NCI-H1436 (cell line): ENCODE data around the gene TNFRSF25.
A peak's percentile ranks its signal among the peaks of the same experiment; 100 is the strongest.
"Not testable (repeated sequence)": the region's sequence is repeated elsewhere in the genome, so short reads cannot be mapped to it uniquely, and the experiment has no call there.

Experiments
- DNase-seq: peaks from one replicate; lab custom pipeline; 2025; lab: John Stamatoyannopoulos, UW

Gene TNFRSF25

DNA sequence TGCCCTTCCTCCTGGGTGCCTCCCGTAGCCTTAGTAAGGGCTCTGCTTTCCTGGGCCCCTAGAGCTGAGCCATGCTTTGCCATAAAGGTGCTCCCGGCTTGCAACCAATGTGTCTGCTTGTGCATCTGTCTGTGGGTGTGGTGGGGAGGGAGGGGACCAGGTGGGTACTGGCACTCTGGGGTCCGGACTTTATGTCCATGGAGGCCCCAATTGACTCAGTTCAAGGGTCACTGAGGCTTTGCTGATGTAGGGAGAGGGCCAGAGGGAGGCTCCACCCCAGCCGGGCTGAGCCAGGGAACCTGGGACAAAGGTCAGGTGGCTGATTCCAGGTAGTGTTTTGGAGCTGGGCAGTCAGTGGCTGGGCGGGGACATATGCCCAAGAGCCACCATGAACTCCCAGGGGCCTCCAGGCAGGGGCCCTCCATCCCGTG, 15.0 kb downstream of the TNFRSF25 start:
- no peak for DNase-seq

DNA sequence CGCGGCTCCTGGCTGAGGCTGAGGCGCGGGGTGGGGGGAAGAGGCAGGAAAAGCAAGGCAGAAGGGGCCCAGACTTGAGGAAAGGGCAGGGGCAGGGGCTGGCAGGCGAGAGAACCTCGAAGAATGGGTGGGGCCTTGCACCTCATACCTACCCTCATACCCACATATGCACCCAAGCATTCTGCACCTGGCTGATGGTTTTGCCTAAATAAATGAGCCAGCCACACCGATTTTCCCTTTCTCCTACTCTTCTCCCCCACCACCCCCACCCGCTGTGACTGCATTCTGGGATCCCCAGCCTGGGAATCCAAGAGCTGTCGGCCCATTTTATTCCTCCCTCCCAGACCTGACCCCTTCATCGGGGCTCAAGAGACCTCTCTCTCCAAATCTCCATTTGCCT, 15.5 kb downstream of the TNFRSF25 start:
- DNase-seq: not testable (repeated sequence)

DNA sequence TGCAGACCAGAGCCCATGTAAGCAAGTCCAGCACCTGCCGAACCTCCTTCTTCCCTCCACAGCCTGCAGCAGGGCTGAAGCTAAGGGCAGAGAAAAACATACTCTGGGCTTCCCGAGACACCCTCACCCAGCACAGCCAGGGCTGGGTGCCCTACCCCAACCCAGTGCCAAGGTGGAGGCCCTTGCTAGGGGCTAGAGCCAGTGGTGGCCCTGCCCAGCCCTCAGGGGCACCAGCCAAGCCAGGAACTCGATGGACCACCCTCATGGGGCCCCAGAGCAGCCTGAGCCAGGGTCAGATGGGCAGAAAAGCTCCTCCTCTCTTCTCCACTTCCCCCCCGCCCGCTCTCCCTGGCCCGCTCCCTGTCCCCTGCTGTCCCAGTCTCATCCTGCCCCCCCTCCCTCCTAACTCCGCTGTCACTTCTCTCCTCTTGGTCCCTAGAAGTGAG, 15.9 kb downstream of the TNFRSF25 start:
- no peak for DNase-seq

DNA sequence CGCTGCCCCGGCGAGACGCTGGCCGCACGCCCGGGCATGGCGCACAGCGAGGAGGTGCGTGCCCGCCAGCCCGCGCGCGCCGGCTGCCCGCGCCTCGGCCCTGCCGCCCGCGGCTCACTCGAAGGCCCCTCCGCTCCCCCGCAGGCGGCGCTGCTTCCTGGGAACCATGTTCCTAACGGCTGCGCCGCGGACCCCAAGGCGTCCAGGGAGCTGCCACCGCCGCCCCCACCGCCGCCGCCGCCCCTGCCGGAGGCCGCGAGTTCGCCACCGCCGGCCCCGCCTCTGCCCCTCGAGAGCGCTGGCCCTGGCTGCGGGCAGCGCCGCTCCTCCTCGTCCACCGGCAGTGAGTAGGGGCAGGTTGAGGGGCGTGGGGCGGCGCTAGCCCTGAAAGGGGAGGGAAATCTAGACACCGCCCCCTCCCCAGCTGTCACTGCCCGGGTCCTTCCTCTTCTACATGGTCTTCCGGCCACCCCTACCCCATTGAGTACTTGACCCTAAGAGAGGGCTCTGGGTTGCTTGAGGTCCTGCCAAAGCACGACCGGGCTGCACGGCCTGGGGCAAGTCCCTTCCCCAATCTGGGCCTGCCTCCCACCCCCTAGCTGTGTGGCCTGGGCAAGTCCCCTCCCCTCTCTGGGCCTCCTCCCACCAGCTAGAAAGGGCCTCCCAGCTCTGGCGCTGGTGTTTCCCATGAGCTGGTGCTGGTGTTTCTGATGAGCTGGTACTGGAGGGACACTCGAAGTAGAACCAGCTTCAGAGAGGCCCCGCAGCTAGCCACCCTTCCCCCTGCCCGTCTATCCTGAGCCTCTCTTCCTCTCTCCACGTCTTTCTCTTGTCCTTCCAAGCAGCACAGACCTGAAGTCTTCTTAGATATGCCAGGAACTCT, 17.0 kb downstream of the TNFRSF25 start:
- DNase-seq: peak; percentile 15

DNA sequence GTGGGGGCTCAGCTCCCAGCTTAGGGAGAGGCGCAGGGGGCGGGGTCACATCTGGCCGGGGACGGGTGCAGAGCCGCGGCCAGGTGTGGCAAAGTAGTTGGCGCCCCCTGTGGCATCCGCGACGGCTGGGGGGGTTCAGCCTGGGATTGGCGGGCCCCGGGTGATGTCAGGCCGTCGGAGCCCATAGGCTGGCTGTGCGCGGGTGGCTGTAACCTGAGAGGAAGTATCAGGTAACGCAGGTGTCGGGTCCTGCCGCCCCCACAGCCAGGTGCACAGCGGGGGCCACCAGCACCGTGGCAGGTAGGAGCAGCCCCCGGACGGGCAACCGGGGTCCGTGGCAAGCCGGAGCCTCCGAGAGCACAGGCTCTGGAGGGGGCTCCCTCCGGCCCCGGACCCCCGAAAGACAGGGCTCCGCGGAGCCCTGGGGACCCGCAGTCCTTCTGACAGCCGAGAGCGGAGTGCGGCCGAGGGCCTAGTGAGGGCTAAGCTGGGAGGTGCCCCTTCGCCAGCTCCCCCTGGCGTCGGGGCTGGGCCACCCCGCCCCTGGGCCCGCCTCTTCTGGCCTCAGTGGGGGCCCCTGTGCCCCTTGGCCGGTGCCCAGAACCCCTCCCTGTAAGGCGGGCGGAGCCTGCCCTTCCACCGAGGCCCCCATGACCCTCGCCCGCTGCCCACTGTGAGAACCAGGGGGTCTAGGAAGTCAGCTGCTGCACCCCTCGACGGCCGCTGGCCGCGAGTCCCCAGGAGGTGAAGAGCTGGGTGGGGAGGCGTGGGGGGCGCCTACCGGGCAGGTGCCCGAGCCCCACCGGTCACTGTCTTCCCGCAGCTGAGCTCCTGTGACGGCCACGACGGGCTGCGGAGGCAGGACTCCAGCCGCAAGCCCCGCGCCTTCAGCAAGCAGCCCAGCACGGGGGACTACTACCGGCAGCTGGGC, 17.9 kb downstream of the TNFRSF25 start:
- peak; percentile 77 for DNase-seq

DNA sequence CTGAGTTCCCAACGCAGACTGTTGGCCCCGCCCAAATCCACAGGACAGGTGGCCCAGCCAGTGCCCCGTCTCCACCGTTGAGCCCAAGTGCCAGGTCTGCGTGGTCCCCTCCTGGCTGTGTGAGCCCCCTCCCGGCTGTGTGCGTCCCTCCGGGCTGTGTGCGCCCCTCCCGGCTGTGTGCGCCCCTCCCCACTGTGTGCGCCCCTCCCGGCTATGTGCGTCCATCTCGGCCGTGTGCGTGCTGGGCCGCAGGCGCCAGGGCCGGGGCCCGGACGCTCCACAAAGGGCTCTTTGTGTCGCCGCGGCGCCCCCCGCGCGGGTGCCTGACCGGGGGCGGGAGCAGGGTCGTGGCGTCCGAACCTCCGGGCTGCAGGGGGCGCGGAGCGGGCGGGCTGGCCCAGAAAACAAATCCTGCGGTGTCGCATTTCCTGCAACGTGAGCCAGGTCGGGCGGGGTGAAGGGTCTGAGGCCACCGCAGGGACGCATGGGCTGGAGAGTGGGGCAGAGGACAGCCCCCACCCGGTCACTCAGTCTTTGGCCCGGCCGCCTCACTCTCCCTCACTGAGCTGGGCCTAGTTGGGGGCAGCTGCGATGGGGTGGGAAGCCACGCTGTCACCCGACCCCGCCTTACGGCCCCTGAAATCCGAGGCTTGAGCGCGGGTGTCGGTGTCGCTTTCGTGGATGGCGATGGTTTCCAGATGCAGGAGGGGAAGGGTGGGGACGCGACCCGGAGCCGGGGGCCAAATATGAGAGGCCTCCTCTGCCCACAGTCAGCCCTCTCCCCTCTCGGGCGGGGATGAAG, 18.8 kb downstream of the TNFRSF25 start:
- DNase-seq: peak; percentile 17

DNA sequence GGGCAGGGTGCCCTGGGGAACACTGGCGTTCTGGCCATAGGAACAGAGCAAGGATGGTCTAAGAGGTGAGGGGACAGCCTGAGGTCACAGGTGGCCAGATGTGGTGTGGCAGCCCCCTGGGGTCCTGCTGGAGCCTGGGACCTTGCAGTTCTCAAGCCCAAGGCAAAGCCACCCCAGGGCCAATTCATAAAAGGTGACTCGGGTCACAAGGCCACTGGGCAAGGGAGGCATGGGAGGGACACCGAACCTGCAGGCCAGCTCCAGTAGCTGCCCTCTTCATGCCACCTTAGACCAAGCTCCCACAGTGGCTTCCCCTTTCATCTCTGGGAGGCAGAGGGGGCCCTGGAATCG, 19.3 kb downstream of the TNFRSF25 start:
- DNase-seq: no peak

DNA sequence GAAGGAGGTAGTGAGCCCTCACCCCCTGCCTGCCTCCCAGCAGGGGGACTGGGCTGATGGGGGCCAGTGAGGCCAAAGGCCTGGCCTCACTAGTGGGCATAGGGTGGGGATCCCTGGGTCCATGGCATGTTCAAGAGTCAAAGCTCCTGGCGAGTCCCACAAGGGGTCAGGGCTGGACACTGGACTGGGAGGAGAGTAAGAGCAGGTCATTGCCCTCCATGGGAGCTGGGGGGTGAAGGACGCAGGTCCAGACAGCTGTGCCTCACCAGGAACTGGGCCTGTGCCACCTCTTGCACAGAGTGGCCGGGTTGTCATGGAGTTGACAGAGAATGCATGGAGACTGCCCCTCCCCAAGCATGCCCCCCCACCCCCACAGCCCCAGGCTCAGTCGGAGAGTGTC, 20.0 kb downstream of the TNFRSF25 start:
- not testable (repeated sequence) for DNase-seq

DNA sequence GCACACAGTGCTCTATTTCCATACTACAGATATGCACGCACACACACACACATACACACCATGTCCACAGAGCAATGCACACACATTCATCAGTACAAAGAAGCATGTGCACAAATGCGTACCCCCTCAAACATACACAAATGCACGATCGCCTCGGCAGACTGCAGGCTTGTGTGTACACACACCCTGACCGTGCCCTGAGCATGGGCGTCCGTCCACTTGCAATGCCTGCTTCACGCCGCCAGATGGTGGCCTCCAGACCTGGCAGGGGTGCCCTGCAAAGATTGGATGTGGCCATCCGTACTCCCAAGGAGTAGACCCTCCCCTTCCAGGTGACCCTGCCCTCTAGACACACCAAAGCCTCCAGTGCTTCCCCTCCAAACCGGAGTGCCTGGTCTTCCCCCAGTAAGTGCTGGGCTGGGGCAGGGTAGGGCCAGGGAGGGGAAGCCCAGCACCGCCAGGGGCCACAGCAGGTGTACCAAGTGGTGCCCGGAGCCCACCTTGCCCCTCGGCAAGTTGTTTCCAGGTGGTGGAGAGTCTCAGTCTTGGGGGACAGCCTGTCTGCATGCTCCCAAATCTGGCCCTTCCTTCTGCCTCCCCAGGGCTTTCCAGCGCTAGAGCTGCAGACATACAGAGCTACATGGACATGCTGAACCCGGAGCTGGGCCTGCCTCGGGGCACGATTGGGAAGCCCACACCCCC, 20.8 kb downstream of the TNFRSF25 start:
- no peak for DNase-seq

DNA sequence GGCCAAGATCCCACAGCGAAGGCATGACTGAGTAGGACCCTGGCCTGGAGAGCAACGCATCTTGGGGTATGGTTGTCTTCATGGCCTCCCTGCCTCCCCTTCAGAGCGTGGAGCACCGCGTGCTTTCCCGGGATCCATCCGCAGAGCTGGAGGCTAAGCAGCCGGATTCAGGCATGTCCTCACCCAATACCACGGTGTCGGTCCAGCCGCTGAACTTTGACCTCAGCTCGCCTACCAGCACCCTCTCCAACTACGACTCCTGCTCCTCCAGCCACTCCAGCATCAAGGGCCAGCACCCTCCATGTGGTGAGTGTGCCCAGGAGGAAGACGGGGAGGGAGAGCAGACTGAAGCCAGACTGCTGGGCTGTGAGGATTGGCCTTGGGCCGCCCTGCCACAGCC, 21.6 kb downstream of the TNFRSF25 start:
- DNase-seq: no peak

DNA sequence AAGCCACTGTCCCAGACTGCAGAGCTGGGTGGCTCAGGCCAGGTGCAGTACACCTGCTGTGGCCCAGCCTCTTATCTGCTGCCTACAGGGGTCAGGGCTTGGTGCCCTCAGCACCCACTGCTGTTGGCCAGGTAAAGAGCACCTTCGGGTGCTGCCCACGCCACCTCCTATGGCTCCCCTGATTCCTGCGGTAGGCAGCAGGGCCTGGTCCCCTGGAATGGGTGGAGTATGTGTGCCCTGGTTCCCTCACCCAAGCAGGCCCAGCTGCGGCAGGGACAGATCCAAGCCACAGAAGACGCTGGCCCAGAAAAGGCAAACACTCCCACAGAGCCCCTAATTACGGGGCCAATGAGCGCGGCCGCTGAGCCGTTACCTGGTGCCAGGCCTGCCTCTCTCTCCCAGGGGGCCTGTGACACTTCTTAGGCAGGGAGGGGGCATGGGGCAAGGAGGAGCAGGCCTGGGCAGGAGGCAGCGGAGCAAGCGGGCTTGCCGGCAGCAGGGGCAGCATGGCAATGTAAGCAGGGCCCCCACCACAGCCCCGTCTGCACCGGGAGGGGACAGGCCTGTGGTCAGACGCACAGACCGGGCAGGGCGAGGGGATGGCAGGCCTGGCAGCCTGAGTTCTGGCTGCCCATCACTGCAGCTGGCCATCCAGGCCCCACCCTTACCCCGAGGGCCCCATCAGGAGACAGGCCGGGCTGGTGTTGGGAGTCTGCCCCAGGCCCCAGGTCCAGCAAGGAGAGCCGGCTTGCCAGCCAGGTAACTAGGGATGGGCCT, 22.4 kb downstream of the TNFRSF25 start:
- DNase-seq: no peak

DNA sequence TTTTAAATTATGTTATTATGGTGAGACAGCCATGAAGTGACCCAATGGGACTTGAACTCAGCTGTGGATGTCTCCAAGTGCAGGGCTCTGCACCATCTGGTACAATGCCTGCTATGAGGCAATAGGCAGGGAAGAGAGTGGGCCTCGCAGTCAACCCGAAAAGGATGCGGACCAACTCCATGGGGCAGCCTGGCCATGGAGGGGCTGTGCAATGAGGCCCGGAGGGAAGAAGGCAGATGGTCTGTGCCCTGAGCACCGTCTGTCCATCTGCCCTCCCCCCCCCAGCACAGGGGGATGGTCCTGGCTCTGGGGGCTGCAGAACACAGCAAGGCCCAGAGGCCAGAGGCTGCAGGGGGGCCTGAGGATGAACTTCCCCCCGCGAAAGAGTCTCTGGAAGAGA, 24.4 kb downstream of the TNFRSF25 start:
- no peak for DNase-seq

DNA sequence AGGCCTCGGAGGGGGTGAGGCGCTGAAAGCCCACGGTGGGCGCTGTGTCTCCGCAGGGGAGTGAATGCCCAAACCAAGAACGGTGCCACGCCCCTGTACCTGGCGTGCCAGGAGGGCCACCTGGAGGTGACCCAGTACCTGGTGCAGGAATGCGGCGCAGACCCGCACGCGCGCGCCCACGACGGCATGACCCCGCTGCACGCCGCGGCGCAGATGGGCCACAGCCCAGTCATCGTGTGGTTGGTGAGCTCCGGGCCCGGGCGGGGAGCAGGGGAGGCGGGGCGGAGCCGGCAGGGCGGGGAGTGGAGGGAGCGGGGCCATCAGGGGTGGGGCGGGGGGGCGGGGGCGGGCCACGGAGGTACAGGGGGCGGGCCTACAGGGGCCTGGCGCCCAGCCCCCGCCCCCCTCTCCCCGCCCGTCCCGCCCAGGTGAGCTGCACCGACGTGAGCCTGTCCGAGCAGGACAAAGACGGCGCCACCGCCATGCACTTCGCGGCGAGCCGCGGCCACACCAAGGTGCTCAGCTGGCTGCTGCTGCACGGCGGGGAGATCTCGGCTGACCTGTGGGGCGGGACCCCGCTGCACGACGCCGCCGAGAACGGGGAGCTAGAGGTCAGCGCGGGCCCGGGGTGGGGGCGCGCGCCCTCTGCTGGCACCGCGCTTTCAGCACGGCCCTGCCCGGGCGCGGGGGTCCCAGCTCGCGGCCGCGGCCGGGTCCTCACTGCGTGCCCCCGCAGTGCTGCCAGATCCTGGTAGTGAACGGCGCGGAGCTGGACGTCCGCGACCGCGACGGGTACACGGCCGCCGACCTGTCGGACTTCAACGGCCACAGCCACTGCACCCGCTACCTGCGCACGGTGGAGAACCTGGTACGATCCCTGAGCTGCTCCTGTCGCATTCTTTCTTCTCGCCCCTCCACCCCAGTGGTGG, 25.5 kb downstream of the TNFRSF25 start:
- DNase-seq: peak; percentile 62

DNA sequence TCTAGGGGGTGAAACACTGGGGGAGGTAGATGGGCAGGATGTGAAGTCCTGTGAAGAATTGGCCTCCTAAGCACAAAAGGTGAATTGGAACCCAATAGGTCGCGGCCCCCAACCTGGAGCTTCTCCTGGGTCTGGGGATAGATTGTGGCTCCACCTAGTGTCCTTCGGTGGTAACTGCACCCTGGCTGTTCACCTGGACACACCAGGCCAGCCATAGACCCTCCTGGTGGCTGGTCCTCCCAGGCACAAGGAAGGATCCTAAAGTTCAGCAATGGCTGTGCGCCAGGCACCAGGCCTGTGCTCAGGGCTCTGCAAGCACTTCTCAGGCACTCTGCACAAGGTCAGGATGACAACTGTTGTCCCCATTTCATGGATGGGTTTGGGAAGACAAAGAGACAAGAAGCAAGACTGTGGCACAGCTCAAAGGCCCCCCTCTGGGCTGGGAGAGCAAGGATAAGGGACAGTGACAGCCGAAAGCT, 27.9 kb downstream of the TNFRSF25 start:
- peak; percentile 51 for DNase-seq

DNA sequence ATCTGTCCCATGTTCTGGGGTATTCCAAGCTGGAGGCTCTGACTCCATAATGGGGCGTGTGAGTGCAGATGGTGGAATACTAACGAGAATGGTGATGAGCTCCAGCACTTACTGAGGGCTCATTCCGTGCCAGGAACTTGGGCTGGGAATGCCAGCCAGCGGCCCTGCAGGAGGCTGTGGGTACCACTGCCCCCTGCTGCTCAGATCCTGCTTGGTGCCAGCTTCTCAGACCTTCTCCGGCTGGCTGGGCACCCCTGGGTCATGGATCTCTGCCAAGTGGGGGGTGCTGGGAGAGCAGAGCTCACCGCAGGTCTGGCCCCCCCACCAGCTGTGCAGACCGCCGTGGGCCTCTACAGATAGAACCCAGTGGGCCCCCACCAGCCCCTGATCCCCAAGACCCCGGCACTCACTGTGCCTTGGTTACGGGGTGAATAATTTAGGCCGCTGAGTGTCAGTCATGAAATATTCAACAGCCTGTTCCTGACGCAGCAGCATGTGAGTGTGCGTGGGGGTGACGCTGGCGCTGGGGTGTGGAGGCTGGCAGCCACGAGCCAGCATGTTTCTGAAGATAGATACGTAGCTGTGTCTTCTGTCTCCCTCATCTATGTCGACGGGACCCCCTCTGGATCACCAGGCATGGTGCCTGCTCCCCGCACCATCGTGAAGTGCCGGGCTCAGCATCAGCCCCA, 28.8 kb downstream of the TNFRSF25 start:
- not testable (repeated sequence) for DNase-seq

DNA sequence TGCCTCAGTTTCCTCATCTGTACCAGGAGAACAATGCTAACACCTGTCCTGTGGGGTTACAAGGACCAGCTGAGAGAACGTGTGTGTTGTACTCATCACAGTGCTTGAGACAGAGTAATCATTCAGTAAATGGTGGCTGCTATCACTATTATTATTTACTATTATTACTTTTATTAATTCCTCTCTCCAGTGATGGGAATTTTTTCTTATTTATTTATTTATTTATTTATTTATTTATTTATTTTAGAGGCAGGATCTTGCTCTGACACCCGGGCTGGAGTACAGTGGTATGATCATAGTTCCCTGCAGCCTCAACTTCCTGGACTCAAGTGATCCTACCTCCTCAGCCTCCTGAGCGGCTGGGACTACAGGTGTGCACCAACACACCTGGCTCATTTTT, 29.7 kb downstream of the TNFRSF25 start:
- not testable (repeated sequence) for DNase-seq

DNA sequence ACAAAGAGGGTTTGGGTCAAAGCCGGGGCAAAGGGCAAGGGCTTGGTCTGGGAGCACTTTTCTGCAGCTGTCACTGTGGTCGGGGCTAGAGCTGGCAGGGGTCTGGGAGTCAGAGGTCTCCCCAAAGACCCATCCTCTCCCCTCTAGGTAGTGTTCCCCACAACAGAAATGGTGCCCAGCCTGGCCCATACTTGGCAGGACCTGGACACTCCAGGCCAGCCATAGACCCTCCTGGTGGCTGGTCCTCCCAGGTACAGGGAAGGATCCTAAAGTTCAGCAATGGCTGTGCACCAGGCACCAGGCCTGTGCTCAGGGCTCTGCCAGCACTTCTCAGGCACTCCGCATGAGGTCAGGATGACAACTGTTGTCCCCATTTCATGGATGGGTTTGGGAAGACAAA, 30.4 kb downstream of the TNFRSF25 start:
- DNase-seq: no peak

DNA sequence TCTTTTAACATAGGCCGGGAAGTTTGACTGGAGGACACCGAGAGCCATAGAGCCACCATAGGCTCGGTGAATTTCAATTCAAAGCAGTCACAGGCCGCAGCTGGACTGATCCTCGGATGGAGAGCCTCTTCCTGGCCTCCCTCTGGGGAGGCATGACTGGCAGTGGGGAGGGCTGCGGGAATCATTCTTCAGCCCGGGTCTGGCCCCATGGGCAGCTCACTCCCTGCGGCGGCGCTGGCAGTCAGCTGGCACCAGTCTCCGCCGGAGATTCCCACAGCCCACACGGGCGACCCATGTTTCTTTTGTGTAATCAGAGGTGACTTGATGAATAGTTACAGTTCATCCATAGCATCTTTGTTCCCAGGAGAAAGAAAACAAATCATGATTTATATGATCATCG, 30.8 kb downstream of the TNFRSF25 start:
- DNase-seq: no peak

DNA sequence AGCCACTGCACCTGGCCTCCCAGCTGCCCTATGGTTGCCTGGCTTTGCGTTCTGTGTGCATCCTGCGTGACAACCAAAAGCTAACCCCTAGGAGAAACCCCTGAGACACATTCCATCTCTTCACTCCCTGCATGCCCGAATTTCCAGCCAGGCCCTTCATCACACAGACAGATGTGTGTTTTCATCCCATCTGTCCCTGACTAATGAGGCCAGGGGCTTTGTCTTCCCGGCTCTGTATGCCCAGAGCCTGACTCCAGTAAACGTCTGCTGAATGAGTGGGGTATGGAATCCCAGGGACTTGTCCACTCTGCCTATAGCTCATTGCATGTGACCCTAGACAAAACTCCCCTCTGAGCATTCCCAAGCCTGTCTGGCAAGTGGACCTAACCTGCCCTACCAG, 31.8 kb downstream of the TNFRSF25 start:
- no peak for DNase-seq
